Adrenal gland (tissue), 5 donors: ENCODE measurements around the gene FLNC.

ENCODE experiments used
- POLR2A ChIP-seq, 2 donors: fragments of 450-650 bp; IDR thresholded peaks; one replicate each; pipeline ENCODE4 v1.6.1; 2017; ENCODE audit warnings: antibody characterized with exemption in 2 of 2, mild to moderate bottlenecking in 2 of 2, moderate library complexity in 1 of 2
- TF ChIP-seq, protein P1 (sequence below), 6 experiments: fragments of 450-650 bp in 4 of 6; fragments of 200-600 bp in 2 of 6; sonication (generic) in 1 of 6; IDR thresholded peaks; 1 replicate in 5 of 6; 2 replicates in 1 of 6; pipeline versions ENCODE4 v1.5.1 to v1.8.0; 2016 to 2021; ENCODE audit warnings: antibody characterized with exemption in 6 of 6, mild to moderate bottlenecking in 2 of 6, moderate library complexity in 1 of 6
- donor health status: DM: no; HTN: no; CAD: no.

DNA sequence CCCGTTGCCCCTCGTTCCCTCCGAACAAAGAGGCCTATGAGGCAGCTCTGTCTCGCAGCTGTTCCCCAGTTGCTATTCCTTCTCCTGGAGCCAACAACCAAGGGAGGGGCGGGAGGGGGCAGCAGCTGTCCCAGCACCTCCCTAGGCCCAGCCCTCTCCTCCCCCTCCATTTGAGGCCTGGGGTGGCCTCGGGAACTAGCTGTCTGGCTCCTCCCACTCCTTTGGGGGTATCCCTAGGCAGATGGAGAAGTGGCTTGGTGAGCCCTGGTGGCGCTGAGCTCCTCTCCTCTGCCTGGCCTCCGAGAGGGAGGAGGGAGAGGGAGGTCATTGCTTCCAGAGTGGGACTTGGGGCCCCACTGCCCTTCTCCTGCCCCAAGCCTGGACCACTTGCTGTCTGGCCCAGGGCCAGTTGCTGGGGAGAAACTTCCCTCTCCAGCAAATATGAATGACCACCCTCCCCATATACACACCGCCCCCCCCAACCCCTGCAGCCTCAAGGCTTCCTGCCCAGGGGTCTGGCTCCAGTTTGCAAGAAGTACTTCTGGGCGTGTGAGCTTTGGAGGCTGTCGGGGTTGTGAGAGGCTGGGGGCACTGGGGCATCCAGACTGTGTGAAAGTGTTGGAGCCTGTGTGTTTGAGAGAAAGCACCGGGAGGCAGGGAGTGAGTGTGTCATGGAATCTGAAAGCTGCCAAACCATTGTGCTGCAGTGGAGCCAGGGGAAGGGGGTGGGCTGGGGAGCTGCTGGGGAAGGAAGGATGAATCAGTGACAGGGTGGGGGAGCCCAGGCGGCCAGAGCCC is 3.1 kb downstream of the FLNC start:
- TF ChIP-seq, protein P1, sequence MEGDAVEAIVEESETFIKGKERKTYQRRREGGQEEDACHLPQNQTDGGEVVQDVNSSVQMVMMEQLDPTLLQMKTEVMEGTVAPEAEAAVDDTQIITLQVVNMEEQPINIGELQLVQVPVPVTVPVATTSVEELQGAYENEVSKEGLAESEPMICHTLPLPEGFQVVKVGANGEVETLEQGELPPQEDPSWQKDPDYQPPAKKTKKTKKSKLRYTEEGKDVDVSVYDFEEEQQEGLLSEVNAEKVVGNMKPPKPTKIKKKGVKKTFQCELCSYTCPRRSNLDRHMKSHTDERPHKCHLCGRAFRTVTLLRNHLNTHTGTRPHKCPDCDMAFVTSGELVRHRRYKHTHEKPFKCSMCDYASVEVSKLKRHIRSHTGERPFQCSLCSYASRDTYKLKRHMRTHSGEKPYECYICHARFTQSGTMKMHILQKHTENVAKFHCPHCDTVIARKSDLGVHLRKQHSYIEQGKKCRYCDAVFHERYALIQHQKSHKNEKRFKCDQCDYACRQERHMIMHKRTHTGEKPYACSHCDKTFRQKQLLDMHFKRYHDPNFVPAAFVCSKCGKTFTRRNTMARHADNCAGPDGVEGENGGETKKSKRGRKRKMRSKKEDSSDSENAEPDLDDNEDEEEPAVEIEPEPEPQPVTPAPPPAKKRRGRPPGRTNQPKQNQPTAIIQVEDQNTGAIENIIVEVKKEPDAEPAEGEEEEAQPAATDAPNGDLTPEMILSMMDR (IDR thresholded peaks at IDR 0.05) = no peak
- no peak for TF ChIP-seq POLR2A (IDR thresholded peaks at IDR 0.05)
